HepG2 (cell line): ENCODE measurements around the gene COG5. TPM values are rescaled to one million over a fixed set of nuclear protein-coding genes. Genes with fewer than 3 reads are reported as not detected.

Experiments
- CSRNP2 ChIP-seq: sonication (generic); formaldehyde crosslinking; conservative IDR thresholded peaks from 2 replicates; pipeline ENCODE4 v1.8.0; 2022; ENCODE audit warnings: low read depth, missing genetic modification reagents
- ETV5 ChIP-seq: IDR thresholded peaks from 2 replicates; pipeline ENCODE4 v1.6.1; 2018; ENCODE audit warnings: missing biosample characterization, missing genetic modification reagents, inconsistent platforms, borderline replicate concordance
- JARID2 ChIP-seq: sonication (generic); formaldehyde crosslinking; IDR thresholded peaks from 2 replicates; pipeline ENCODE4 v1.8.1; 2023; ENCODE audit warnings: missing genetic modification reagents, inconsistent platforms; ENCODE audit not compliant: insufficient replicate concordance
- MTF1 ChIP-seq: sonication (generic); formaldehyde crosslinking; IDR thresholded peaks from 2 replicates; pipeline ENCODE4 v1.5.0; 2020; ENCODE audit warnings: missing genetic modification reagents
- NKX3-1 ChIP-seq: sonication (generic); formaldehyde crosslinking; IDR thresholded peaks from 2 replicates; pipeline ENCODE4 v1.5.0; 2020; ENCODE audit warnings: missing genetic modification reagents
- PATZ1 ChIP-seq: sonication (generic); formaldehyde crosslinking; IDR thresholded peaks from 2 replicates; pipeline ENCODE4 v1.4.0; 2020; ENCODE audit warnings: missing genetic modification reagents
- PAWR ChIP-seq: sonication (generic); formaldehyde crosslinking; IDR thresholded peaks from 2 replicates; pipeline ENCODE4 v1.4.0; 2020; ENCODE audit warnings: missing genetic modification reagents, mild to moderate bottlenecking, borderline replicate concordance
- PHF5A ChIP-seq: IDR thresholded peaks from one replicate; pipeline ENCODE4 v1.6.1; 2018; ENCODE audit warnings: low read depth, missing genetic modification reagents; ENCODE audit not compliant: unreplicated experiment
- SP4 ChIP-seq: sonication (generic); formaldehyde crosslinking; IDR thresholded peaks from 2 replicates; pipeline ENCODE4 v1.8.1; 2023; ENCODE audit warnings: mild to moderate bottlenecking, missing genetic modification reagents
- TEF ChIP-seq: sonication (generic); formaldehyde crosslinking; IDR thresholded peaks from 2 replicates; pipeline ENCODE4 v1.5.0; 2020; ENCODE audit warnings: missing genetic modification reagents
- ZNF282 ChIP-seq: fragments of 450-650 bp; IDR thresholded peaks from 2 replicates; pipeline ENCODE4 v1.6.1; 2018; ENCODE audit not compliant: partially characterized antibody
- ZNF317 ChIP-seq: sonication (generic); formaldehyde crosslinking; IDR thresholded peaks from 2 replicates; pipeline ENCODE4 v1.5.0; 2020; ENCODE audit warnings: mild to moderate bottlenecking, missing genetic modification reagents
- ZNF350 ChIP-seq: sonication (generic); formaldehyde crosslinking; IDR thresholded peaks from 2 replicates; pipeline ENCODE4 v1.4.0; 2020; ENCODE audit warnings: mild to moderate bottlenecking, low read depth, missing genetic modification reagents, borderline replicate concordance
- ZNF407 ChIP-seq: sonication (generic); formaldehyde crosslinking; IDR thresholded peaks from one replicate; pipeline ENCODE4 v1.5.1; 2020; ENCODE audit warnings: mild to moderate bottlenecking, missing genetic modification reagents; ENCODE audit errors: not compliant biosample characterization
- ZNF605 ChIP-seq: sonication (generic); formaldehyde crosslinking; IDR thresholded peaks from 2 replicates; pipeline ENCODE4 v1.8.0; 2022; ENCODE audit warnings: mild to moderate bottlenecking, missing genetic modification reagents
- ZNF720 ChIP-seq: sonication (generic); formaldehyde crosslinking; IDR thresholded peaks from 2 replicates; pipeline ENCODE4 v1.4.0; 2020; ENCODE audit warnings: missing genetic modification reagents
- polyA plus RNA-seq, 8 experiments: library from polyadenylated mRNA; depleted of rRNA in 3 of 8; stranded (reverse) in 7 of 8; unstranded in 1 of 8; fragments of >200 nt; fragmentation: Illumina TruSeq in 4 of 8; extraction: Trizol in 4 of 8; gene quantifications; 2 replicates each; pipeline versions ENCODE4 v1.2.1 to v1.2.3, GENCODE V29; 2011 to 2016; ENCODE audit warnings: low read depth in 4 of 8, missing spikeins in 1 of 8, mixed read lengths in 1 of 8; ENCODE audit not compliant: insufficient read depth in 1 of 8
- total RNA-seq, 5 experiments: library from RNA; depleted of rRNA; stranded (reverse); fragments of >200 nt; fragmentation: Illumina TruSeq; extraction: Trizol; gene quantifications; 2 replicates each; pipeline ENCODE4 v1.2.3, GENCODE V29; 2016; ENCODE audit warnings: low read depth in 1 of 5

Gene COG5
- total and polyA plus RNA-seq, 2 of the 13 experiments (the other 11 are each of a cell fraction or from before 2014, with no cell fraction given) = 20.4 to 31.3 TPM

GRCh38 chr7:107169120-107170050 is 394.3 kb downstream of the COG5 start (continued):
- TF ChIP-seq TEF (CRISPR knock-in tag) (no peak), MTF1 (CRISPR knock-in tag) (no peak), ZNF350 (CRISPR knock-in tag) (0 out of 2 replicates have a peak, but pooled peaks have one; percentile 51), NKX3-1 (CRISPR knock-in tag) (no peak), ZNF720 (CRISPR knock-in tag) (no peak), ZNF282 (no peak), PAWR (CRISPR knock-in tag) (no peak), ZNF317 (CRISPR knock-in tag) (no peak), ZNF605 (CRISPR knock-in tag) (peak; percentile 78; the same call in 1 of the 2 replicates), JARID2 (CRISPR knock-in tag) (no peak), PATZ1 (peak; percentile 78), ETV5 (CRISPR knock-in tag) (peak; percentile 41; the same call in 1 of the 2 replicates), SP4 (CRISPR knock-in tag) (peak; percentile 50; the same call in 1 of the 2 replicates), ZNF407 (CRISPR knock-in tag) (peak; percentile 36), PHF5A (CRISPR knock-in tag) (peak; percentile 47), CSRNP2 (no peak)
